ENCODE results near the gene TMEM150B.

TMEM150B gene

GRCh38 chr19:55325172-55325571 lies at the start of gene TMEM150B:
TSS of gene TMEM150B (minus strand) at chr19:55325341. CDS start at chr19:55321036, 4,305 bp downstream.
- no peak for DNase-seq (ENCODE audit: low read depth)
- no peak within 1 kb of the TSS for H3K4me3 ChIP-seq (ENCODE audit: low read depth, low read length)

- peak; percentile 26 for DNase-seq (ENCODE audit: low read depth)
- no peak overlapping the region for H3K4me3 ChIP-seq (ENCODE audit: low read depth, low read length)
These were observed 49.0 kb upstream of the TMEM150B start for GRCh38 chr19:55373993-55374757.

- H3K4me3 ChIP-seq (ENCODE audit: low read depth, low read length), result no peak overlapping the region
These were observed 48.3 kb upstream of the TMEM150B start for GRCh38 chr19:55373306-55373992.

GRCh38 chr19:55372316-55373081 lies 47.4 kb upstream of the TMEM150B start:
- peak; percentile 55 for DNase-seq (ENCODE audit: low read depth)
- no peak overlapping the region for H3K4me3 ChIP-seq (ENCODE audit: low read depth, low read length)

More at GRCh38 chr19:55373306-55373992, 48.3 kb upstream of the TMEM150B start:
- no peak for DNase-seq (ENCODE audit: low read depth)

GRCh38 chr19:55370305-55370988 lies 45.3 kb upstream of the TMEM150B start, which contains the start of gene IL11:
TSS of gene IL11 (minus strand) at chr19:55370463. CDS start at chr19:55370310, 153 bp downstream.
- no peak for DNase-seq (ENCODE audit: low read depth)
- peak within 1 kb of the TSS; percentile 67 for H3K4me3 ChIP-seq (ENCODE audit: low read depth, low read length)

GRCh38 chr19:55369653-55370304 lies 44.6 kb upstream of the TMEM150B start:
- no peak for DNase-seq (ENCODE audit: low read depth)
- peak overlapping the region; percentile 67 for H3K4me3 ChIP-seq (ENCODE audit: low read depth, low read length)

- DNase-seq (ENCODE audit: low read depth), result no peak
- H3K4me3 ChIP-seq (ENCODE audit: low read depth, low read length), result peak overlapping the region; percentile 67
These were observed 43.8 kb upstream of the TMEM150B start for GRCh38 chr19:55368701-55369563.

GRCh38 chr19:55368106-55368505 lies 43.0 kb upstream of the TMEM150B start:
- peak overlapping the region; percentile 67 for H3K4me3 ChIP-seq (ENCODE audit: low read depth, low read length)
- no peak for DNase-seq (ENCODE audit: low read depth)

- H3K4me3 ChIP-seq (ENCODE audit: low read depth, low read length), result no peak overlapping the region
- no peak for DNase-seq (ENCODE audit: low read depth)
These were observed 41.6 kb upstream of the TMEM150B start for GRCh38 chr19:55366790-55367189.

- DNase-seq (ENCODE audit: low read depth), result no peak
- no peak overlapping the region for H3K4me3 ChIP-seq (ENCODE audit: low read depth, low read length)
These were observed 40.8 kb upstream of the TMEM150B start for GRCh38 chr19:55365964-55366363.

- no peak overlapping the region for H3K4me3 ChIP-seq (ENCODE audit: low read depth, low read length)
- DNase-seq (ENCODE audit: low read depth), result no peak
These were observed 40.1 kb upstream of the TMEM150B start for GRCh38 chr19:55365245-55365644.

GRCh38 chr19:55362990-55363716 lies 38.0 kb upstream of the TMEM150B start, which contains the start of gene GARIN5B:
TSS of gene GARIN5B (minus strand) at chr19:55363260. CDS start at chr19:55363066, 194 bp downstream.
- no peak within 1 kb of the TSS for H3K4me3 ChIP-seq (ENCODE audit: low read depth, low read length)
- DNase-seq (ENCODE audit: low read depth), result no peak

GRCh38 chr19:55362174-55362989 lies 37.2 kb upstream of the TMEM150B start:
- DNase-seq (ENCODE audit: low read depth), result no peak
- no peak overlapping the region for H3K4me3 ChIP-seq (ENCODE audit: low read depth, low read length)

GRCh38 chr19:55360902-55361301 lies 35.8 kb upstream of the TMEM150B start:
- no peak for DNase-seq (ENCODE audit: low read depth)
- no peak overlapping the region for H3K4me3 ChIP-seq (ENCODE audit: low read depth, low read length)

- H3K4me3 ChIP-seq (ENCODE audit: low read depth, low read length), result no peak overlapping the region
- no peak for DNase-seq (ENCODE audit: low read depth)
These were observed 34.1 kb upstream of the TMEM150B start for GRCh38 chr19:55358943-55359908.

Data from skeletal muscle cell (primary cell).